ENCODE measurements around the gene UMAD1.

GRCh38 chr7:7850150-7850549 lies 209.6 kb downstream of the UMAD1 start:
- TF ChIP-seq CREB1 (CRISPR knock-in tag; IDR thresholded peaks at IDR 0.05; ENCODE audit: low read depth) (no peak), POLR2AphosphoS5 (IDR thresholded peaks at IDR 0.05; ENCODE audit: low read depth) (no peak), CTCF (conservative IDR thresholded peaks at IDR 0.05; ENCODE audit: low read depth in 2 of 2) (no peak), EZH2 (IDR thresholded peaks at IDR 0.05; ENCODE audit: low read depth, unreplicated experiment) (no peak), ETS1 (IDR thresholded peaks at IDR 0.05) (no peak), EZH2phosphoT487 (IDR thresholded peaks at IDR 0.05; ENCODE audit: unreplicated experiment) (no peak), ZNF331 (CRISPR knock-in tag; IDR thresholded peaks at IDR 0.05; ENCODE audit: low read depth) (no peak)
